Gastrocnemius medialis (tissue), 4 donors: ENCODE measurements around the gene PTPRR. TPM values are rescaled to one million over a fixed set of nuclear protein-coding genes. Genes with fewer than 3 reads are reported as not detected.

Source experiments
- ATAC-seq, 2 donors: fragments of 150-250 bp; one replicate each; pipeline ENCODE4 v1.9.1; 2016
- DNase-seq, 2 donors: peaks; one replicate each; pipeline ENCODE4 v3.0.0-alpha.2; 2019
- H3K27ac ChIP-seq, 4 donors: fragments of 200-600 bp; sonication (generic); 1 replicate in 1 of 4; 2 replicates in 3 of 4; pipeline ENCODE4 v1.5.1; 2016 to 2018; ENCODE audit warnings: mild to moderate bottlenecking in 2 of 4, moderate library complexity in 1 of 4
- H3K27me3 ChIP-seq, 3 donors: fragments of 200-600 bp; sonication (generic) in 2 of 3; 1 replicate in 1 of 3; 2 replicates in 2 of 3; pipeline versions ENCODE4 v1.5.1 to v1.6.0; 2016 to 2019; ENCODE audit warnings: mild to moderate bottlenecking in 1 of 3, moderate library complexity in 1 of 3
- H3K36me3 ChIP-seq, 2 donors: fragments of 200-600 bp; sonication (generic) in 1 of 2; one replicate each; pipeline ENCODE4 v1.5.1; 2017 to 2018
- H3K4me1 ChIP-seq, 2 donors: fragments of 200-600 bp; sonication (generic) in 1 of 2; one replicate each; pipeline ENCODE4 v1.5.1; 2016 to 2017; ENCODE audit warnings: mild to moderate bottlenecking in 2 of 2
- H3K4me3 ChIP-seq, 4 donors: fragments of 200-600 bp; sonication (generic) in 3 of 4; 1 replicate in 1 of 4; 2 replicates in 3 of 4; pipeline ENCODE4 v1.5.1; 2016 to 2019; ENCODE audit warnings: mild to moderate bottlenecking in 2 of 4
- H3K9me3 ChIP-seq, 3 donors: fragments of 200-600 bp; sonication (generic) in 2 of 3; 1 replicate in 1 of 3; 2 replicates in 2 of 3; pipeline ENCODE4 v1.5.1; 2016 to 2019
- POLR2A ChIP-seq, 2 donors: fragments of 450-650 bp; IDR thresholded peaks; one replicate each; pipeline ENCODE4 v1.6.1; 2017; ENCODE audit warnings: antibody characterized with exemption in 2 of 2, mild to moderate bottlenecking in 2 of 2, moderate library complexity in 2 of 2
- in situ Hi-C, 4 donors: fragments of 200-750 bp; cut with MboI; loops; one replicate each; pipeline versions ENCODE4 v1.15.0 to v1.8.0; 2017; ENCODE audit warnings: low sequenced_read_pairs in 4 of 4
- intact Hi-C: fragments of 100-400 bp; cut with DNase I; formaldehyde crosslinking; loops from one replicate; pipeline ENCODE4 v1.15.1; 2023; ENCODE audit warnings: low total_unique reads
- total RNA-seq, 4 donors: library from RNA; depleted of rRNA; stranded (reverse); fragments of >200 nt; gene quantifications; one replicate each; pipeline versions ENCODE4 v1.1.0 to v1.2.3, GENCODE V29; 2016
- TF ChIP-seq, protein P1 (sequence below), 5 experiments: fragments of 450-650 bp in 3 of 5; fragments of 200-600 bp in 2 of 5; sonication (generic) in 2 of 5; IDR thresholded peaks in 4 of 5; conservative IDR thresholded peaks in 1 of 5; 1 replicate in 4 of 5; 2 replicates in 1 of 5; pipeline ENCODE4 v1.5.1; 2016 to 2019; ENCODE audit warnings: antibody characterized with exemption in 5 of 5, mild to moderate bottlenecking in 3 of 5, moderate library complexity in 3 of 5

PTPRR gene
- total RNA-seq, 4 donors from 2014 or later = 0.18 to 0.20 TPM; not detected in 2

DNA sequence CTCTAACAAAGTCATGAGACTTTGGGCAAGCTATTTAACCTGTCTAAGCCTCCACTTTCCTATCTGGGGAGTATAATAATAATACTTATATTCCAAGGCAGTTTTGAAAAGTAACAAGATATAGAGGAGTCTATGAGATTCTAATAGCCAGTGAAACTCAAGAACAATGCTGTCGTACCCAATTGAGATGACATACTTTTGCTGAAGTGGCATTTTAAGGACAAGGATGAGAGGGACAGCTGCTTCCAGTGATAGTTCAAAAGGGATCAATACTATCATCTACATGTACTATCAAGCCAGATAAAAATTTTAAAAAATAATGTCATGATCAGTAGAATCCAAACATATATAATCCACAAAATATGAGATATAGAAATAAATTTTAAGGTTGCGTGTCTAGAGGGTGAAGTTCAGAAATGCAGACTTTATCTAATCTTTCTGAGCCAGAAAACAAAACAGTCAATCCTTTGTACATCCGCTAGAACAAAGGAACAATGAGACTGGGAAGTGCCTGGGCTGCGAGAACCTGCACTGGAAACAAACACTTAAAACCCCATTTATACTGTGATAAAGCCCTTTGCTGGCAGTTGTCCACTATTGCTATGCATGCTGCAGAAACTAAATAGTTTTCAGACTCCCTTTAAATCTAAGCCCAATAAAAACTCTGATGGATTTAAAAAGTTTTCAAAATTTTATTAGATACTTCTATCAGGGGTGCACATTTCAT lies 321.9 kb downstream of the PTPRR start:
- Histone ChIP-seq H3K36me3 (no peaks in the 10 kb centered on the region), H3K4me3 (peak overlapping the region in 1 of 4 donors; percentile 3), H3K27ac (peak overlapping the region in 3 of 4 donors; percentile 15 to 66 (median 46)), H3K27me3 (no peaks in the 10 kb centered on the region), H3K4me1 (no peaks in the 10 kb centered on the region), H3K9me3 (no peaks in the 10 kb centered on the region)
- in situ Hi-C loops = no loop called here
- intact Hi-C loops = no loop called here
- no peak for TF ChIP-seq POLR2A (IDR thresholded peaks at IDR 0.05)
- ATAC-seq = peak; percentile 39 to 50
- no peak for DNase-seq

DNA sequence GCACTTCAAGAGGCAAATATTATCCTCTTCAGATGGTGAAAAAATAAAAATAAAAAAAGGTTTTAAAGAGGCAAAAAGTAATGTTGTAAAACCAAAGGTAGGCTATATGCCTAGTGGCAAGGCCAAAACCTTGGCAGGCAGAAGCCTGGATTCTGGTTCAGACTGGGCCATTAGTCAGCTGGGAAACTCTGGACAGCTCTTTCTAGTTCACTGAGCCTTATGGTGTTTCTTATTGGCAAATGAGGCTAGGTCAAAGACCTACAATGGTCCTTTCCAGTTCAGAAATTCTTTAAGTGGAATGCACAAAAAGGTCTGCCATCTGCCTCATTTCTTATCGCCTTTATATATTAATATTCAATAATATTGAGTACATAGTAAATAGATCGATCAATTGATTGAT lies 327.9 kb downstream of the PTPRR start:
- no peak for DNase-seq
- in situ Hi-C loops = loop anchor here in 1 of 4 donors (5.0 kb wide), 1 partner anchor 125 kb away; no protein-coding TSS in a partner anchor
- Histone ChIP-seq H3K36me3 (no peaks in the 10 kb centered on the region), H3K27ac (peak overlapping the region in 1 of 4 donors; percentile 33), H3K4me3 (no peak overlapping the region), H3K4me1 (peaks cover 0 to 3% of the 10 kb centered on the region in 2 donors), H3K27me3 (no peaks in the 10 kb centered on the region), H3K9me3 (no peaks in the 10 kb centered on the region)
- intact Hi-C loops = no loop called here
- no peak for TF ChIP-seq POLR2A (IDR thresholded peaks at IDR 0.05)
- TF ChIP-seq, protein P1, sequence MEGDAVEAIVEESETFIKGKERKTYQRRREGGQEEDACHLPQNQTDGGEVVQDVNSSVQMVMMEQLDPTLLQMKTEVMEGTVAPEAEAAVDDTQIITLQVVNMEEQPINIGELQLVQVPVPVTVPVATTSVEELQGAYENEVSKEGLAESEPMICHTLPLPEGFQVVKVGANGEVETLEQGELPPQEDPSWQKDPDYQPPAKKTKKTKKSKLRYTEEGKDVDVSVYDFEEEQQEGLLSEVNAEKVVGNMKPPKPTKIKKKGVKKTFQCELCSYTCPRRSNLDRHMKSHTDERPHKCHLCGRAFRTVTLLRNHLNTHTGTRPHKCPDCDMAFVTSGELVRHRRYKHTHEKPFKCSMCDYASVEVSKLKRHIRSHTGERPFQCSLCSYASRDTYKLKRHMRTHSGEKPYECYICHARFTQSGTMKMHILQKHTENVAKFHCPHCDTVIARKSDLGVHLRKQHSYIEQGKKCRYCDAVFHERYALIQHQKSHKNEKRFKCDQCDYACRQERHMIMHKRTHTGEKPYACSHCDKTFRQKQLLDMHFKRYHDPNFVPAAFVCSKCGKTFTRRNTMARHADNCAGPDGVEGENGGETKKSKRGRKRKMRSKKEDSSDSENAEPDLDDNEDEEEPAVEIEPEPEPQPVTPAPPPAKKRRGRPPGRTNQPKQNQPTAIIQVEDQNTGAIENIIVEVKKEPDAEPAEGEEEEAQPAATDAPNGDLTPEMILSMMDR (IDR thresholded peaks at IDR 0.05 in 4 of 5, conservative IDR thresholded peaks at IDR 0.05 in 1 of 5) = no peak
- ATAC-seq = no peak

DNA sequence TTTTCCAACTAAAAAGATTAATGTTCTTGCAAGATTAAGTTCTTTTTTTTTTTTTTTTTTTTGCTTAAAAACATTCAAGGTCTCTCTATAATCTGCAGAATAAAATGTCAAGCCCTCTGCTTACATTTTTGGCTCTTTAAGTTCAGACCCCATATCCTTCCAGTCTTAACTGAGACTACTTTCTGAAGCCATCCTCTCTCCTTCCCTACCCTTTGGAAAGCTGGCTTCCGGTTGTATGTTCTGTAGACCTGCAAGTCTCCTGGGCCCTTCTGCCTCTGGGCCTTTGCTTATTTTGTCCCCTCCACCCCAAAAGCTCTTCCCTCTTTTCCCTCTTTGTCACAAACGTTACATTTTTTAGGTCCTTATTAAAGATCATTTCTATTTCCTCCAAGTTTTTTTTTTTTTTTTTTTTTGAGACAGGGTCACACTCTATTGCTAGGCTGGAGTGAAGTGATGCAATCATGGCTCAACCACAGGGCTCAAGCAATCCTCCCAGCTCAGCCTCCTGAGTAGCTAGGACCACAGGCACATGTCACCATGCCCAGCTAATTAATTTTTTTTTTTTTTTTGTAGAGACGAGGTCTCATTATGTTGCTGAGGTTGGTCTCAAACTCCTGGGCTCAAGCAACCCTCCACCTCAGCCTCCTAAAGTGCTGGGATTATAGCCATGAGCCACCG lies 329.9 kb downstream of the PTPRR start:
- Histone ChIP-seq H3K27me3 (no peaks in the 10 kb centered on the region), H3K4me1 (peaks cover 0 to 3% of the 10 kb centered on the region in 2 donors), H3K27ac (no peak overlapping the region), H3K9me3 (no peaks in the 10 kb centered on the region), H3K4me3 (no peak overlapping the region), H3K36me3 (no peaks in the 10 kb centered on the region)
- ATAC-seq = no peak
- no peak for DNase-seq
- in situ Hi-C loops = loop anchor here in 1 of 4 donors (5.0 kb wide), 1 partner anchor 127 kb away; no protein-coding TSS in a partner anchor
- intact Hi-C loops = loop anchor here (1.0 kb wide), 1 partner anchor 129 kb away; no protein-coding TSS in a partner anchor
- TF ChIP-seq, protein P1 (IDR thresholded peaks at IDR 0.05 in 4 of 5, conservative IDR thresholded peaks at IDR 0.05 in 1 of 5) = no peak
- no peak for TF ChIP-seq POLR2A (IDR thresholded peaks at IDR 0.05)

DNA sequence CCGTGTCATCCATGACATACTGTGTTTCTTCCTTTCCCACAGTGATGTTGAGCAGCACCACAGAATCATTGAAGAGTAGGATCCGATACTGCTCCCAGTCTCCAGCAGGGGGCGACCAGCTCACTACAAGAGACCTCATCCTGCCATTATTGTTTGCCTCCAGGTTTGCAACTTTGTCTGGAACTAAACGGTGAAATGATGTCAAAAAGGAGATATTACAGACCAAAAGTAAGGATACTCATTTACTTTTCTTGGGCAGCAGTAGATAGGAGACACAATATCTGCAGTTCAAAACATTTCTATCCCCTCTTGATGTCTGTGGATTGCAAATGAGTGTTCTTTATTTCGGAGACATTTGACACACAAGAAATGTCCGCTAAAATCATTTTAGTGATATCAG lies 330.5 kb downstream of the PTPRR start:
- in situ Hi-C loops (loop anchor here in 1 of 4 donors (5.0 kb wide), 1 partner anchor 127 kb away; no protein-coding TSS in a partner anchor), intact Hi-C loops (loop anchor here (1.0 kb wide), 1 partner anchor 129 kb away; no protein-coding TSS in a partner anchor)
- Histone ChIP-seq H3K4me1 (peaks cover 0 to 3% of the 10 kb centered on the region in 2 donors), H3K9me3 (no peaks in the 10 kb centered on the region), H3K27ac (peak overlapping the region in 1 of 4 donors; percentile 7), H3K4me3 (no peak overlapping the region), H3K27me3 (no peaks in the 10 kb centered on the region), H3K36me3 (no peaks in the 10 kb centered on the region)
- DNase-seq (peak; percentile 9 to 24), ATAC-seq (peak in 1 of 2 donors; percentile 42)
- TF ChIP-seq POLR2A (IDR thresholded peaks at IDR 0.05) = no peak
- TF ChIP-seq, protein P1 (IDR thresholded peaks at IDR 0.05 in 4 of 5, conservative IDR thresholded peaks at IDR 0.05 in 1 of 5) = peak in 4 of 5 experiments; percentile 55 to 71 (median 68)

Other genes starting within 250 kb of the PTPRR start
- gene TSPAN8, start 237.3 kb upstream of the PTPRR start, total RNA-seq = 100 to 1,000 TPM in 1 of 4 donors, 10 to 100 TPM in 3; 21.0 to 117 (median 58.6) TPM